ENCODE results near the gene FGF14. TPM values are rescaled to one million over a fixed set of nuclear protein-coding genes. Genes with fewer than 3 reads are reported as not detected.

Gene FGF14
- total RNA-seq, 1 experiment from 2014 or later: 0.22 TPM

DNA sequence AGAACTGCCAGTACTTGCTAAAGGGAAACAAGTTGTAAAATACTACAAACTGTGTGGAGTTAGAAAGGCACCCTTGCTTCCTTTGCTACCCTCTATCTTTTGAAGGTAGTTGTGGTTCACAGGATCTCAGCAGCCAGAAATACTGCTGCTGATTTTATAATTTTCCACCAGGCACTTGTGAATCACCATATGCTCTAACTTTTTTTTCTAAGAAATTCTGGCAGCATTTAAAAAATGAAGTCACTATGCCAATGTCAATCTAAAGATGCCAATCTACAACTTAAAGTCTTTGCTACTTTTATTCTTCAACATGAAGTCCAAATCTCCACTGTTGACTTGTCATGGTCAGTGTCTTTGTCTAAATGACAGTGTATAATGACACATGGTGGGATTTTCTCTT lies 621.6 kb downstream of the FGF14 start:
- Histone ChIP-seq H2BK5ac (ENCODE audit: insufficient read length, low read length) (no peak overlapping the region), H2AK5ac (ENCODE audit: insufficient read length, low read length) (no peak overlapping the region), H3K4ac (ENCODE audit: low read depth, low read length) (no peak overlapping the region), H3K14ac (ENCODE audit: insufficient read depth, low read length) (no peak overlapping the region), H3K9ac (ENCODE audit: extremely low read depth, insufficient read length, low read length) (no peak overlapping the region), H2BK15ac (ENCODE audit: low read depth, low read length) (no peak overlapping the region), H2AFZ (ENCODE audit: low read length) (no peak overlapping the region), H3K4me2 (ENCODE audit: insufficient read depth, insufficient read length, low read length) (no peak overlapping the region), H4K5ac (ENCODE audit: insufficient read length, low read depth, low read length) (no peak overlapping the region), H3K27ac (ENCODE audit: insufficient read length, low read depth, low read length) (no peak overlapping the region), H3K79me1 (ENCODE audit: insufficient read depth, low read depth, low read length, poor library complexity, severe bottlenecking) (no peaks in the 10 kb centered on the region), H2BK20ac (ENCODE audit: low read depth, low read length, poor library complexity, severe bottlenecking) (no peak overlapping the region), H4K20me1 (ENCODE audit: control insufficient read depth, insufficient read depth, insufficient read length) (no peaks in the 10 kb centered on the region), H3K79me2 (ENCODE audit: insufficient read depth, low read length) (no peaks in the 10 kb centered on the region), H2BK120ac (ENCODE audit: low read depth, low read length, poor library complexity, severe bottlenecking) (no peak overlapping the region), H3K18ac (ENCODE audit: insufficient read length, low read depth, low read length) (no peak overlapping the region), H3K23me2 (ENCODE audit: insufficient read length, low read depth, low read length, poor library complexity, severe bottlenecking) (no peaks in the 10 kb centered on the region), H3K9me3 (ENCODE audit: control insufficient read depth, low read depth, low read length) (no peaks in the 10 kb centered on the region), H3K56ac (ENCODE audit: insufficient read length, low read depth, low read length) (no peak overlapping the region), H3K4me1 (ENCODE audit: insufficient read depth, low read length) (no peaks in the 10 kb centered on the region; the same call in 1 of the 2 replicates), H2BK12ac (ENCODE audit: insufficient read length, low read depth, low read length) (no peak overlapping the region), H4K91ac (ENCODE audit: insufficient read length, low read depth, low read length) (no peak overlapping the region), H4K8ac (replicated peaks; ENCODE audit: insufficient read length, low read depth, low read length) (no peak overlapping the region), H3K27me3 (ENCODE audit: insufficient read depth, low read length) (no peaks in the 10 kb centered on the region), H3T11ph (ENCODE audit: low read length) (no peak overlapping the region), H3K23ac (ENCODE audit: insufficient read length, low read depth, low read length) (no peak overlapping the region)
- H3K36me3 Mint-ChIP-seq (ENCODE audit: insufficient read depth in 1 of 3, low read depth in 3 of 3): no peaks in the 10 kb centered on the region
- H3K27ac Mint-ChIP-seq: no peak overlapping the region
- H3K9me3 Mint-ChIP-seq: no peaks in the 10 kb centered on the region; a peak in 1 of 5 replicates
- peaks cover 7% of the 10 kb centered on the region in 2 experiments; a peak in 3 of 4 replicates for H3K4me1 Mint-ChIP-seq
- DNase-seq: no peak
- no peaks in the 10 kb centered on the region; the same call in 1 of the 2 replicates for H3K27me3 Mint-ChIP-seq (ENCODE audit: low read depth)
- TF ChIP-seq CTCF (conservative IDR thresholded peaks at IDR 0.05): no peak
- no peak overlapping the region for H3K4me3 Mint-ChIP-seq

All from H9 (cell line).